LoVo (cell line): ENCODE measurements around the gene UMODL1.

Experiments used
- DNase-seq: peaks from one replicate; pipeline ENCODE4 v3.0.0-alpha.2; 2016; ENCODE audit warnings: low spot score

UMODL1 gene

GRCh38 chr21:42098957-42099505, 27.9 kb downstream of the UMODL1 start:
- DNase-seq = no peak

DNA sequence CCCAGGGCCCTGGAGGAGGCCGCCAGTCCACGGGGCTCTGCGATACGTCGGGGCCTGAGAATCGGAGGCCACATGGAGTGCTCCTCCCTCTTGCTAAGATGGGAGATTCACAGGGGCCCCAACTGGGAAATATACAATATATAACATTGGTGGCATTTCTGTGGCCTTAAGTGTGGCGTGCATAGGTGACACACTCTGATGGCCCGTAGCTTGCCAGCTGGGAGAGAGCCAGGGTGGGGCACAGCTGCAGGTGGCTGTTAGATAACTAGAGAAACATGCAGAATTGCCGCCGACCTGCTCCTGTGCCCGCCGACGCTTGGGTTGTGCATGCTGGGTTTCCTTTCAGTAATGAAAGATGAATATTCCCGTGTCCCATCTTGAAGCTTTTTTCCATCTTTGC, 30.1 kb downstream of the UMODL1 start:
- DNase-seq = no peak

- peak; percentile 42 for DNase-seq
These were observed 31.0 kb downstream of the UMODL1 start for GRCh38 chr21:42102076-42102475.

- no peak for DNase-seq
These were observed 31.4 kb downstream of the UMODL1 start for GRCh38 chr21:42102526-42102925.

DNA sequence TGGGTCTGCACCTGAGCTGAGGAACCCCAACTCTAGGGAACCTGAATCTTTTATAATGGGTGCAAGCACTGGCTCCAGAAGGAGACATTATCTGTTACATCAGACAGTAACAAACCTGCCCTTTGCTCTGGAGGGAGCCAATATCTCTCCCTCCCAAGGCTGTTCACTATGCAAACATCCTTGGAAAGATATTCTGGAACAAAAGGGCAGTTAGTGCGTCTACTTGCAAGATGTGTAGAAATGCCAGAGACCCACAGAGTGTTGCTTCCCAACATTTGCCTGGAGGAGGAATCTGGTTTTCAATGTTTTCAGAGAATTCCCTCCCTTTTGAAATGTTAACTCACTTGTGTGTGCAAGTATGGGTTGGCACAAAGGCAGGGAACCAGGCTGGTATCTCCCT, 31.9 kb downstream of the UMODL1 start:
- DNase-seq = no peak

DNA sequence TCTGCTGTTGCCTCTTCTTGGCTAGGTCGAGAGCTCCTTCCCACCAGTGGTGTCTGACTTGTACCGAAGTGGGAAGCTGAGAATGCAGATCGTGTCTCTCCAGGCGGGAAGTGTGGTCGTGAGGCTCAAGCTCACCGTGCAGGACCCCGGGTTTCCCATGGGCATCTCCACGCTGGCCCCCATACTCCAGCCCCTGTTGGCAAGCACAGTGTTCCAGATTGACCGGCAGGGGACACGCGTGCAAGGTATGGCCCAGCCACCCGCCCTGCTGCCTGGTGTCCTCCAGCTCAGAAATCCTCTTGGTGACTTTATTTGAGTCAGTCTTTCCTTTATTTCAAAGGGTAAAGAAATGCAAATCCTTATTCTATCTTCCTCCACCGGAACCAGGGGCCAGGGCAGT, 32.7 kb downstream of the UMODL1 start:
- no peak for DNase-seq

GRCh38 chr21:42105476-42106315, 34.6 kb downstream of the UMODL1 start:
- DNase-seq = no peak

DNA sequence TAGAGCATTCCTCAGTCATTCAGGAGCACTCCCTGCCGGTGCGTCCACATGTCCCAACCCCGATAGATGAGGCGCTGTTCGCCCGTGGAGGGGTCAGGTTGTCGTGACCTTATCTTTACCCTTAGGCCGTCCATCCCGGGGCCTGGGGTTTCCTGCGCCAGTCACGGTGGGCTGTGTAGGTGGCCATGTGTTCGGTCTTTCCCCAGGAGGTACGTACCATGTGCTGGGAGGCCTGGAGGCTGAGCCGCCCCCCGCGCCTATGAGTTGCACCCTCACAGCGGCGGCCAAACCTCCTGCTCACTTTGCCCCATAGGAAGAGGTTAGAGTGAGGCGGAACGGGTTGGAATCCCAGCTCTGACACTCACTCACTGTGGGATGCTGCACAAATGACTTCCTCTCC, 35.3 kb downstream of the UMODL1 start:
- no peak for DNase-seq

DNA sequence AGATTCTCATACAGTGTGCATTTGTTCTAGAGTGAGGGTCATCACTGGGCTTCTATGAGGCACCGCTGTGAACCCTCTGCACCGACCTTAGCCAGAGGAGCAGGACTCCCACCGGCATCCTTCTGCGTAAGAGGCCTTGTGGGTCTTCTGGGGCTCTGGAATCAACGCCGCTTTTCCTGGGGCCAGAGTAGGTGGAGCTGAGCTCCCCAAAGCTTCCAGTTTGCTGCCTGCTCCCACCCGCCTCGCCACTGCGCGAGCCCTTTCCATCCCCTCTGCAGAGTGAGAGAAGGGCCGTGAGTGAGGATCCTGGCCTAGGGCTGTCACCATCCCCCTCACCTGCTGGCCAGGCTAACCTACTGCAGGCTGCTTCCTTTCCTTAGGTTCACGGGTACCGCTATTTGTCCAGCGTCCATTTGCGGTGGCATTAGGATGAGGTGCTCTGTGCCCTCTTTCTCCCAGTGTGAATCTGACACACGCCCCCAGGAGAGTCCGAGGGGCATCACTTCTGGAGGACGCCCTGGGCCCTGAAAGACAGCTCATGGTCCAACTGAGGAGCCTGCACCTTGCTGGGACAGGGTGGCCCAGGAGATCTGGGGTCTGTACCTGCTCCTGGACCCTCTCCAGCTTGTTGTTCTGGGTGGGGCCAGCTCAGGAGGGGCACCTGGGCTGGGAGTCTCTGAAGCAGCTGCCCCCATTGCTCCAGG, 36.2 kb downstream of the UMODL1 start:
- no peak for DNase-seq

DNA sequence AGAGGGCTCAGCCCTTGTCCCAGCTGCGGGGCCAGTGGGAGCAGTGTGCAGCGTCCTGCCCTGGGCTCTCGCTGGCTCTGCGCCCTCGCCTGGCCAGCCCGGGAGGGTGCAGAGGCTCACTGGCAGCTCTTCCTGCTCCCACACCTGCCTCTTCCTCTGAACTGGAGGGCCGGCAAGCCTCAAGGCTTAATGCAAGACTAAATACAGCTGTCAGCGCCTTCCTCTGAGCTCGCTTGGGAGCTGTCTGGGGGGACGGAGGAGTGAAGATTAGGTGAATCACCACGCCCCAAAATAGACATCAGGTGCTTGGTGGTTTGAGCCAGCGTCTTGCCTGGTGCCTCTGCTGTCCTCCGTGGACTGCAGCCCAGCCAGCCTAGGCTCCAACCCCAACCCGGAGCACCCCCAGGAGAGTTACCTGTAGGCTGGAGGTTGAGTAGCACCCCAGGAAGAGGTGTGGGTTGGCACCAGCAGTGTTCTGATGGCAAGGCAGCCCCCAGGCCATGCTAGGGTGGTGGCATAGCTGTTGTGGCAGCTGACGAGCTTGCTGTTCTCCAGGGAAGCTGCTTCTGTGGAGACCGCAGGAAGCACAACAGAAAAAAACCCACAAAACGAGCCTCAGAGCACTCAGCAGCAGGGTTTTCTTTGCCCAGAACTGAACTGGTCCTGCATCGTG, 36.9 kb downstream of the UMODL1 start:
- DNase-seq = peak; percentile 53

DNA sequence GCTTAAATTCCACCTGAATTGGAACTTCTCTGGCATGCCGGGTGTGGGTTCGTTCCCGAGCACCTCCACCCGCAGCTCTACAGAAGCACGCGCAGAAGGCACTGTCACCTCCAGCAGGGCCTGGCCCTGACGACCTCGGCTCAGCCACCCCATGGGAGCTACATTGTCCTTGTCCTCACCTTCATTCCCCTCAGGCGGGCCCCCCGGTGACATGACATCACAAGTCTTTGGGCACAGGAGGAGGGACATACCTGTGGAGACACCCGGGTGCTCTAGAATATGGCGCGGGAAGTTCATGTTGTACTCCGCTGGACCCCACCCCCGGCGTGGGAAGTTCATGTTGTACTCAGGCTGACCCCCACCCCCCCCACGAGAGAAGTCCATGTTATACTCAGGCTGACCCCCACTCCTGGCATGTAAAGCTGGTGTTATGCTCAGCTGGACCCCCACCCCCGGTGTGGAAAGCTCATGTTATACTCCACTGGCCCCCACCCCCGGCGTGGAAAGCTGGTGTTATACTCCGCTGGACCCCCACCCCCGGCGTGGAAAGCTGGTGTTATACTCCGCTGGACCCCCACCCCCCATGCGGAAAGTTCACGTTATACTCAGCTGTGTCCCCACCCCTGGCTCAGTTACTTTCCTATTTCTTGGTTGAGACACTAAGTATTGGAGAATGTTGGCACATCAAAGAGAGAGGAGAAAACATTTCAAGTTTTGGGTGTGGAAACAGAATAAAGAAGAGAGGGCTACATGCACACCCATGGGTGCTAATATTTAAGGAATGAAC, 37.6 kb downstream of the UMODL1 start:
- no peak for DNase-seq

DNA sequence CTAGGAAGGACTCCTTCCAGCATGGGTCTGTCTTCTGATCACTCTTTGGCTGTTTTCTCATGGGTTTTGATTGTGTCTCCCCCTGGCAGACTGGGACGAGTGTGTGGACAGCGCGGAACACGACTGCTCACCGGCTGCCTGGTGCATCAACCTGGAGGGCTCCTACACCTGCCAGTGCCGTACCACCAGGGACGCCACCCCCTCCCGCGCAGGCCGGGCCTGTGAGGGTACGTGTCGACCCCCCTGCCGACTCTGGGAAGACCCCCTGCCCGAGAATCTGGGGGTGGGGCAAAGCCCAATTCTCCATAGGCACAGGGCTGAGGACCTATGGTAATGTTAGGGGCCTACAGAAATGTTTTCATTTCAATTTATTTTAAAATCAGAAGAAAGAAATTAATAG, 38.4 kb downstream of the UMODL1 start:
- DNase-seq = no peak

DNA sequence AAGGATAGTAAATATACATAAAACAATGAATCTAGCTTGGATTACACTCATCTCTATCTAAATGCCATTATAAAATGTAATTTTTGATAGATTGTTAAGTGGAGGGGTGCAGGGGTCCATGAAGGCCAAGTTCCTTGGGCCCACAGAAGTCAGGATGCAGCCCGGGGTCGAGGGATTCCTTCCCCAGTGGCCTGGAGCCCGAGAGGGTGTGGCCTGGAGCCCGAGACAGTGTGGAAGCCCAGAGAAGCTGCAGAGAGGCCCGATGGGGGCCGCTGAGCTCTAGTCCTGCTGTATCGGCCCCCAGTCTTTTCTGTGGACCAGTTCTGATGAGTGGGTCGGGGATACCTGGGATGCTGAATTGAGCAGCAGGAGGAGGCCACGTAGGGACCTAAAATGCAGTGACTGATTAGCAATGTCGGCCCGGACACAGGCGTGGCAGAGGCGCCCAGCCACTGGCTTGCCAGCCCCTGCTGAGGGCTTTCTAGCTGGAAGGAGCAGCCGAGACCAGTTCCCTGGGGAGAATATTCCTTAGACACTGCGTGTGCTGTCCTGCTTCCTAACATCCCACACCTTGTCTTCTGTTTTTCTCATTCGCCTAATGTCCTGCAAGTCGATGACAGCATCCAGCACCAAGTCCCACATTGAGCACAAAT, 38.9 kb downstream of the UMODL1 start:
- DNase-seq = no peak

- DNase-seq = no peak
These were observed 39.8 kb downstream of the UMODL1 start for GRCh38 chr21:42110691-42111469.

DNA sequence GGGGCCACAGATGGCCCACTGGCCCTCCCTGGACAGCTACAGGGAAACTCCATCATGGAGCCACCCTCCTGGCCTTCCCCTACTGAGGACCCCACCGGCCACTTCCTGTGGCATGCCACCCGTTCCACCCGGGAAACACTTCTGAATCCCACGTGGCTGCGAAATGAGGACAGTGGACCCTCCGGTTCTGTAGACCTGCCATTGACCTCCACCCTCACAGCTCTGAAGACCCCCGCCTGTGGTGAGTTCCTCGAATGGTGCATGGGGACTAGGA, 40.3 kb downstream of the UMODL1 start:
- no peak for DNase-seq

- DNase-seq = no peak
These were observed 40.7 kb downstream of the UMODL1 start for GRCh38 chr21:42111811-42112210.

DNA sequence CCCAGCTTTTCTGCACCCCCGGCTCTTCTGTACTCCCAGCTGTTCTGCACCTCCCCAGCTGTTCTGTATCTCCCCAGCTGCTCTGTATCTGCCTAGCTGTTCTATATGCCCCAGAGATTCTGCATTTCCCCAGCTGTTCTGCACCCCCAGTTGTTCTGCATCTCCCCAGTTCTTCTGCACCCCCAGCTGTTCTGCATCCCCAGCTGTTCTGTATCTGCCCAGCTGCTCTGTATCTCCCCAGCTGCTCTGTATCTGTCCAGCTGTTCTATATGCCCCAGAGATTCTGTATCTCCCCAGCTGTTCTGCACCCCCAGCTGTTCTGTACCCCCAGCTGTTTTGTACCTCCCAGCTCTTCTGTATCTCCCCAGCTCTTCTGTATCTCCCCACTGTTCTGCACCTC, 41.1 kb downstream of the UMODL1 start:
- no peak for DNase-seq

GRCh38 chr21:42112857-42113256, 41.7 kb downstream of the UMODL1 start:
- no peak for DNase-seq

DNA sequence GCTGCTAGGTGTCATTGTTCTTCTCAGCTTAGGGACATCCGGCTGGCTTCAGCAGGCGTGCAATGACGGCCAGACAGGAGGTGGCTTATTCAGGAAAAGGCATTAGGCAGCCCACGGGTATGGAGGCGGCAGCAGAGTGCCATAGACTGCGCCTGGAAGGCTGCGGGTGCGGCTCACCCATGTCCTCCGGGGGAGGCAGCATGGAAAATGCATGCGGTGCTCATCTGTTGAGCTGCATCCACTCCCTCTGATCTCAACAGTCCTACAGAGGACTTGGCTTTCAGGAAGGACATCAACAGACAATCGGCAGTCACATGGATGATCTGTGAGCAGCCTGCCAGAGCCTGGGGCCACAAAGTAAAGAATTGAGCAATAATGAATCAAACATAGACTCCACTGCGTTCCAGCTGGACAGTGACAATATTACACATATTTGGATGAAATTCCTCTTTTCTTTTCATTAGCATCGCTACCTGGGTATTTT, 42.9 kb downstream of the UMODL1 start:
- DNase-seq = no peak

DNA sequence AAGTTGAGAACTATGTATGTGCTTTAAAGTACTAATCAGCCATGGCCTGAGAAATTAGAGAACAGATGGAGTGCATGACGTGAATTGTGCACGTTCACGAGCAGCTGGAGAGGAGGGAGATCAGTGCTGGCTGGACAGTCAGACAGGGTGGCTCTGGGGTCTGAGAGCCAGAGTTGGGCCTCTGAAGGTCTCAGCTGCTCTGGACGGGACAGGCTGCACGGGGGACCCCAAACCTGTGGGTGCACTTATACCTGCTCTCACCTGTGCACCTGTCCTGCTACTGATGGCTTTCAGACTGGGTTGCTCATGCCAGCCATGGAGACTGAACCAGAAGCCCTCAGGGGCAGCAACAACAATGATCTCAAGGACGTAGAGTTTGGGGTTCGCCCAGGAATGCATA, 43.5 kb downstream of the UMODL1 start:
- no peak for DNase-seq
